Skeletal muscle satellite cell (primary cell): ENCODE data around the gene TMIGD1.

Experiments
- H3K27me3 ChIP-seq: 2 replicates; pipeline ENCODE4 v1.7.0; 2013; ENCODE audit warnings: low read length; ENCODE audit not compliant: control insufficient read depth, insufficient read depth
- H3K36me3 ChIP-seq: 2 replicates; pipeline ENCODE4 v1.7.0; 2013; ENCODE audit warnings: mild to moderate bottlenecking, control low read depth, low read length; ENCODE audit not compliant: insufficient read depth
- H3K4me1 ChIP-seq: 2 replicates; pipeline ENCODE4 v1.7.0; 2013; ENCODE audit warnings: low read length; ENCODE audit not compliant: control insufficient read depth, insufficient read depth
- H3K4me2 ChIP-seq: 2 replicates; pipeline ENCODE4 v1.7.0; 2013; ENCODE audit warnings: mild to moderate bottlenecking, low read length
- H3K4me3 ChIP-seq: 2 replicates; pipeline ENCODE4 v1.7.0; 2013; ENCODE audit warnings: low read length
- H3K9ac ChIP-seq: 2 replicates; pipeline ENCODE4 v1.7.0; 2013; ENCODE audit warnings: mild to moderate bottlenecking, low read depth, low read length, moderate library complexity
- H3K9me3 ChIP-seq: replicated peaks from 2 replicates; pipeline ENCODE4 v1.7.0; 2013; ENCODE audit warnings: mild to moderate bottlenecking, control low read depth, low read length

TMIGD1 gene

DNA sequence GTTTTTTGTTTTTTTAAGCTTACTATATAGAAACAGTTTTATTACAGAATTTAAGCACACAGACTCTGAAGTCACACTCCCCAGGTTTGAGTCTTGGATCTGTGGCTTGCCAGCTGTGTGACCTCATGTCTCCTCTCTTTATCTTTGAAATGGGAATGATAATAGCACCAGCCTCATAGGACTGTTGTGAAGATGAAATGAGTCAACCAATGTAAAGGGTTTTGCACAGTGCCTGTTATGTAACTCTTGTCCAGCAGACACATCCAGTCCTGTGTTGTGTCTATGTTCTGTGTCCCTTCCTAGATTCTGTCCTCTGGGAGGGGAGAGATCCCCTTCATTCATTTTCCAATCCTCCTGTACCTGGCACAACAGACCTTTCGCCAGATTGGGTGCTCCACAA, 41.8 kb upstream of the TMIGD1 start:
- peaks cover 28% of the 10 kb centered on the region for H3K4me1 ChIP-seq

DNA sequence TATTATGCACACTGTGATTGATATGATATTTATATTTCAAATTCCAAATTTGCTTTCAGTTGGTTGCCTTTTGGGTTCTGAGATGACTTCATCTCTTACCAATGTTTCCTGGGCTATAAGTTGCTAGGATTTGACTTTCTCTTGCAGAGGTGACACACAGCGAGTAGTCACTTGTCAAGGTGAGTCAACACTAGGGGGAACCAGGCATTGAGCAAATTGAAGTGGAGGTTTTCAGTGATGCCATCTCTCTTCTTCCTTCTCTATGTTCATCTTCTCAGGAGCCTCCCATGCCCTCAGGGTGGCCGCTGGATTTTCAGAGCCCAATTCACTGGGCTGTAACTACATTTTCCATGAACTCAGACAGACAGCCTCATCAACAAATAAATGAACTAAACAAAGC, 38.9 kb upstream of the TMIGD1 start:
- no peaks in the 10 kb centered on the region for H3K9me3 ChIP-seq
- no peak overlapping the region for H3K4me2 ChIP-seq
- no peaks in the 10 kb centered on the region for H3K36me3 ChIP-seq
- peaks cover 13% of the 10 kb centered on the region for H3K27me3 ChIP-seq
- H3K9ac ChIP-seq: no peak overlapping the region
- H3K4me1 ChIP-seq: peaks cover 14% of the 10 kb centered on the region
- H3K4me3 ChIP-seq: no peak overlapping the region

More for the DNA sequence above, 41.8 kb upstream of the TMIGD1 start:
- Histone ChIP-seq H3K4me2 (no peak overlapping the region), H3K27me3 (peaks cover 6% of the 10 kb centered on the region), H3K9me3 (no peaks in the 10 kb centered on the region), H3K9ac (no peak overlapping the region), H3K36me3 (no peaks in the 10 kb centered on the region), H3K4me3 (no peak overlapping the region)

DNA sequence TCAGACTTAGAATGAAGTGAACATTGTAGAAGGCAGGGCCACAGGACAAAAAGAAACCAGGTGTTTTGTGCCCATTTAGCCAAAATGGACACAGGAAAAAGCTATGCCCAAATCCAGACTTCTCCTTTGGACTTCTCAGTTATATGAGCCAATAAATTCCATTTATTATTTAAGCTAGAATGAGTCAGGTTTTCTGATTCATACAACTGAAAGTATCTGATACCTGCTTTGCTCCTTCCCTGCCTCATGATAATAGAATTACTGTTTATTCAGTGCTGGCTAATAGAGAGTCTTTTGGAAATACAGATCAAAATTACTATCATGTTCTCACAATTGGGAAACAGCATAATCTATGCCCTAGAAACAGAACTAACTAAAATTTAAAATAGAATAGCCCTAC, 36.1 kb upstream of the TMIGD1 start:
- Histone ChIP-seq H3K4me1 (peaks cover 3% of the 10 kb centered on the region), H3K36me3 (no peaks in the 10 kb centered on the region), H3K4me3 (no peak overlapping the region), H3K9me3 (no peaks in the 10 kb centered on the region), H3K9ac (no peak overlapping the region), H3K4me2 (no peak overlapping the region), H3K27me3 (peaks cover 25% of the 10 kb centered on the region)

DNA sequence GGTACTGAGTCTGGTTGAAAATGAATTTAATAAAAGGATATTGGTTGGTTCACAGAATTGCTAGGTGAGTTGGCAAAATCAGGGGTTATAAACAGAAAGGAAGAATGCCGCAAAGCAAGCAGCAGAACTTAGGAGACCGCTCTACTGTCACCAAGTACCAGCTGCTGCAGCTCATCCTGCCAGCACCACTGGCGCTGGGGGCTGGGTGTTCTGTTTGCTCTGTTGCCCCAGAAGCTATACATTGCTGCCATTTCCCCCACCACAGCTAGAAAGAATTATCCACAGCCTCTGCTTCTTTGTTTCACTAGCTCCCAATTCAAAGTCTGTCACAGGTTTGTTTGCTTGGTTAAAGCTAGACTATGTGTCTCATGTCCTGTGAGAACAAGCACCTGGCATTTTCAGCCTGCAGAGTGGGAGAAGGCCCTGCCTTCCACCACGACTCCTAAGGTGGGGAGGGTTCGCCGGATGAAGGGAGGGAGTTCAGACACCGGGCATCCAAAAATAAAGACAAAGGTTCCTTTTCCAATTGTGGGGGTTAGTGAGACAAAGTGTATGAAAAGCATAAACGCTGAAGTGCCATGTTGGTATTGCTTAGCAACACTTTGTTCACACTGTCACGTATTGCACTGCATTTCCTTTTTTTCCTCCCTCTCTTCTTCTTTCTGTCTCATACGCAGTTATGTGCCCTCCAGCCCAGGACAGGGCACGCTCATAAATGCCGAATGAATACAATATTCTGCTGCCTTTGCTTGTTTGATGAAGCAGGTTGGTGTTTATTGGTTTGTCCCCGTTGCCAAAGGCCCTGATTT, 35.3 kb upstream of the TMIGD1 start:
- Histone ChIP-seq H3K4me3 (no peak overlapping the region), H3K9me3 (no peaks in the 10 kb centered on the region)

DNA sequence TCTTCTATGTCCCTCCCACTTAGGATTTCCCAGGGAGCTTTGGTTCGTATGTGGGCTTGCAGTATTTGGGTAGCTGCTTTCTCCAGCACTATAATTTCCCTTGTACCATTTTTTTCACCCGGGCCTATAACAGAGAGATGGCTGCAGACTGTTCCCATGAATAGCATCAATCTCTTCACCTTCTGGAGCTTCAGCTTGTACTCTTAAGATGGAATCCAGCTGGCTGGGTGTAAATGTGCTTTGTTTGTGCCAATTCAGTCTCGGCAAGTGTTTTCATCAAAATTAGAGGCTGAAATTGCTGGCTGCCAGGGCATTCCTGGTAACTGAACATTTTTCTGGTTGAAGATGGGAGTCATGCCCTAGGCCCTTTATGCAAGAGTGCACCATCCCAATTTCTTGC, 32.7 kb upstream of the TMIGD1 start:
- Histone ChIP-seq H3K36me3 (no peaks in the 10 kb centered on the region), H3K27me3 (peaks cover 19% of the 10 kb centered on the region), H3K9me3 (no peaks in the 10 kb centered on the region), H3K9ac (no peak overlapping the region), H3K4me1 (peaks cover 3% of the 10 kb centered on the region), H3K4me2 (no peak overlapping the region), H3K4me3 (no peak overlapping the region)

More for the DNA sequence above, 35.3 kb upstream of the TMIGD1 start:
- peaks cover 3% of the 10 kb centered on the region for H3K4me1 ChIP-seq
- H3K9ac ChIP-seq: no peak overlapping the region
- no peak overlapping the region for H3K4me2 ChIP-seq
- H3K27me3 ChIP-seq: peaks cover 19% of the 10 kb centered on the region
- no peaks in the 10 kb centered on the region for H3K36me3 ChIP-seq

DNA sequence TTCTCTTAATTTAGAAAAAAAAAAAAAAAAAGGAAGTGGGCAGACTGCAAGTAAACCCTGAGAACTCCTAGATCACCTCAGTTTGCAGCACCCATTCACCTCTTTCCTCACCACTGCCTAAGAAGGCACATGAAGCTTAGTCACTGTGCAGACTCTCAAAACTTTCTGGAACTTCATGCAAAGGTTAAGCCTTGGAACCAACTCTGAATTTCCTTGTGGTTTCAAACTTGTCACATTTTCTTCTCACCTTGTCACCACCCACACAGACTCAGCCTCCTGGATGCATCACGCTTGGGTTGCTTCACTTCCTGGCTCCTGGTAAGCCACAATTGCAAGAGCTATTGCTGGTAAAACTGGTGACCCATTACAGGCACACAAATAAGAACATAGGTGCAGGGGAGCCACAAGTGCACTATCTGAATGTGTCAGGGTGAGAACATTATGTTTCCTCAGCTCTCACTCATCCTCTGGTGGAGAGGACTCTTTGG, 29.9 kb upstream of the TMIGD1 start:
- no peak overlapping the region for H3K9ac ChIP-seq
- no peak overlapping the region for H3K4me3 ChIP-seq
- no peak overlapping the region for H3K4me2 ChIP-seq
- H3K36me3 ChIP-seq: no peaks in the 10 kb centered on the region
- no peaks in the 10 kb centered on the region for H3K9me3 ChIP-seq
- H3K27me3 ChIP-seq: peaks cover 12% of the 10 kb centered on the region
- H3K4me1 ChIP-seq: no peaks in the 10 kb centered on the region

DNA sequence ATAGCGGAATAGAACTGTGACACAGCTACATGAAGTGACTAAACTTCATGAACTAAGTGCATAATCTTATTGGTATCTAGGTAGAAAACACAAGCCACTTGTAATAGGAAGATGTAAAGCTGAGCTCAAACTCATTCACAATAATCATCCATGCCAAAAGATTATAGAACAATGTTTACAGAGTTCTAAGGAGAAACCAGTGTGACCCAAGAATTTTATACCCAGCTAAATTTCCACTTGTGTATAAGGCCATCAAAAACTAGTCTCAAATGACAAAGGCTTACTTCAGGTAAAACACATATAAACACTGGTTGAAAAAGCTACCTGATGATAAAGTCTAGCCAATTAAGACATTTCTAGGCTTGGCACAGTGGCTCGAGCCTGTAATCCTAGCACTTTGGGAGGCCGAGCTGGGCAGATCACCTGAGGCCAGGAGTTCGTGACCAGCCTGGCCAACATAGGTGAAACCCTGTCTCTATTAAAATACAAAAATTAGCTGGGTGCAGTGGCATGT, 28.0 kb upstream of the TMIGD1 start:
- no peak overlapping the region for H3K4me2 ChIP-seq
- no peaks in the 10 kb centered on the region for H3K9me3 ChIP-seq
- H3K36me3 ChIP-seq: no peaks in the 10 kb centered on the region
- H3K9ac ChIP-seq: no peak overlapping the region
- no peak overlapping the region for H3K4me3 ChIP-seq
- H3K4me1 ChIP-seq: no peaks in the 10 kb centered on the region
- H3K27me3 ChIP-seq: peaks cover 15% of the 10 kb centered on the region

DNA sequence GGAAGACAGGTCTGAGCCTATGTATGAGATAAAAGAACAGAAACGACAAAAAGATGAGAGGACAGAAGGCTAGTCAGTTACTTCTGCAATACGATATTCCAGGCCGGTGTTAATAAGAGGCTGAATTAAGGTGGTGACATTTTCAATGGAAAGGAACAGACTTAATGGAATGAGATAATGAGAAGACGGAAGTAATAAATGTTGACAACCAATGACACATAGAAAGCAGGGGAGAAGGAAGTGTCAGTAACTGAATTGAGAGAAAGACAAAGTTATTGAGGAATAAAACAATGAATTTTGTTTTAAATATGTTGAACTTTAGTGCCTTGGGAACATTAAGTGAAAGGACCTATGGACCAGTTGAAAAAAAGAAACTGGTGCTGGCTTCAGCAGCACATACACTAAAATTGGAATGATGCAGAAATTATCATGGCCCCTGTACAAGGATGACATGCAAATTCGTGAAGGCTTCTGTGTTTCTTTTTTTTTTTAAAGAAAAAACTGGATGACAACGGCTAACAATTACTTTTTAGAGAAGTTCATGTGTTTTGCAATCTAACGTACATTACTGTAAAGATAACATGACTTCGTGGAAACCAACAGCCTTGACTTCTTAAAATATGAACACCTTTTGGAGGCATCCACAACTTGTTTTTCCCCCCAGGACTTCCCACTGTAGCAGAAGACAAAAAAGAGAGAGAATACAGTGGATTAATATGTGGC, 26.4 kb upstream of the TMIGD1 start:
- Histone ChIP-seq H3K27me3 (peaks cover 12% of the 10 kb centered on the region), H3K9ac (no peak overlapping the region), H3K4me2 (no peak overlapping the region), H3K36me3 (no peaks in the 10 kb centered on the region), H3K4me3 (no peak overlapping the region), H3K9me3 (no peaks in the 10 kb centered on the region), H3K4me1 (no peaks in the 10 kb centered on the region)

DNA sequence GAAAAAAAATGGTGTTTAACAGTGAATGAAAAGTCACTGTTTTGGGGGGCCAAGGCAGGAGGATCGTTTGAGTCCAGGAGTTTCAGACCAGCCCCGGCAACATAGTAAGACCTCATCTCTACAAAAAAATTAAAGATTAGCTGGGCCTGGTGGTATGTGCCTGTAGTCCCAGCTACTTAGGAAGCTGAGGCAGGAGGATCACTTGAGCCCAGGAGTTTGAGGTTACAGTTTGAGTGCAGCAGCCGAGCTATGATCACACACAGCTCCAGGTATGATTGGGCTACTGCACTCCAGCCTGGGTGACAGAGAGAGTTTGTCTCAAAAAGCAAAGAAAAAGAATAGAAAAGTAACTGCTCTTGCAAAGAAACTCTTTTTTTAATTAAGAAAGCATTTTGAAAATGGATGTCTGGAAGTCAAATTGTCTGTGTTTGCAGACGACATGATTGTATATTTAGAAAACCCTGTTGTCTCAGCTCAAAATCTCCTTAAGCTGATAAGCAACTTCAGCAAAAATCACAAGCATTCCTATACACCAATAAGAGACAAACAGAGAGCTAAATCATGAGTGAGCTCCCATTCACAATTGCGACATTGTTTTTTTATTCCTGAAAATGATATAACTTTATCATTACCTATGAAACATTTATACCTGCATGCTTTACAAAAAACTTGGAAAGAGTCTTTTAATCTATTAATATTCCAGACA, 24.4 kb upstream of the TMIGD1 start:
- H3K27me3 ChIP-seq: peaks cover 16% of the 10 kb centered on the region
- H3K36me3 ChIP-seq: no peaks in the 10 kb centered on the region
- no peaks in the 10 kb centered on the region for H3K4me1 ChIP-seq
- H3K4me2 ChIP-seq: no peak overlapping the region
- H3K4me3 ChIP-seq: no peak overlapping the region
- H3K9me3 ChIP-seq: no peaks in the 10 kb centered on the region
- H3K9ac ChIP-seq: no peak overlapping the region

DNA sequence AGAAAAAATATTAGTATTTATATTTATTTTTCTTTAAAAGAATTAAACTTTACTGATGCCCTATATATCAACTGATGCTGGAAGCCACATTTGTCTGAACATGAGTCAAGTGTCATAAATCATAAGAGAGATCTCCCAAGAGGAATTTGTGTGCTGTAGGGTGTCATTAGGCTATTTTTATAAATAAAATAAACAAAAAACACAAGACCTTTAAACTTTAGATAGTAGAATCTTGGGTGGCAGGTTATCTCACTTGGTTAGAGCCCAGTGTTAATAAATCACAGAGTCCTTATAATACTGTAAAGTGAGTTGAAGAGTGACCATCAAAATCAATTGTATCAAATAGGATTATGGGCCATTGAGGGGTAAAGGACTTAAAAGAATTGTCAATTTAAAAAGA, 23.6 kb upstream of the TMIGD1 start:
- H3K27me3 ChIP-seq: peaks cover 16% of the 10 kb centered on the region
- H3K9me3 ChIP-seq: no peaks in the 10 kb centered on the region
- H3K4me2 ChIP-seq: no peak overlapping the region
- no peak overlapping the region for H3K4me3 ChIP-seq
- H3K9ac ChIP-seq: no peak overlapping the region
- H3K36me3 ChIP-seq: no peaks in the 10 kb centered on the region
- H3K4me1 ChIP-seq: no peaks in the 10 kb centered on the region

DNA sequence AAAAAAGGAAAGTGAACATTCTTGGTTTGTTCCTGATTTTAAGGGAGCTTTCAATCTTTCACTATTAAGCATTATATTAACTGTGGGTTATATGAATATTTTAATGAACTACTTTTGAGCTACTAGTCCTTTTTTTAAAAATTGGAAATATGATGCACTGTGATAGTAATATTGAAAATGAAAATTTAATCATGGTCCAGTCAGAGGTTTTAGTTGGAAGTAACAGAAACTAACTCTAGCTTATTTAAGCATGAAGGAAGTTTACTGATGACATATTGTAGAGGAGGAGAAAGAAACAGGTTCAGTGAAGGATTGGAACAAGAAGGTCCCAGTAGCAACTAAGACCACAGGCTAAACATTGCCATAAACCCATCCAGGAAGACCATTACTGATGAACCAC, 20.8 kb upstream of the TMIGD1 start:
- H3K4me3 ChIP-seq: no peak overlapping the region
- H3K36me3 ChIP-seq: no peaks in the 10 kb centered on the region

More for the DNA sequence above, 20.8 kb upstream of the TMIGD1 start:
- Histone ChIP-seq H3K9ac (no peak overlapping the region), H3K27me3 (peaks cover 16% of the 10 kb centered on the region), H3K4me2 (no peak overlapping the region), H3K4me1 (no peaks in the 10 kb centered on the region), H3K9me3 (no peaks in the 10 kb centered on the region)
